HFFc6 (cell line): Measurements from ENCODE around the gene EIF4G1. TPM values are rescaled to one million over a fixed set of nuclear protein-coding genes. Genes with fewer than 3 reads are reported as not detected.
A peak's percentile ranks its signal among the peaks of the same experiment; 100 is the strongest.
"Not testable (repeated sequence)": the region's sequence is repeated elsewhere in the genome, so short reads cannot be mapped to it uniquely, and the experiment has no call there.

ENCODE experiments used
- DNase-seq: peaks from one replicate; pipeline ENCODE4 v3.0.0-alpha.2; 2018
- H3K27ac Mint-ChIP-seq: 2 replicates; pipeline ENCODE4 v1.8.0; 2020; ENCODE audit warnings: mild to moderate bottlenecking, mixed read lengths
- H3K27me3 Mint-ChIP-seq: 2 replicates; pipeline ENCODE4 v1.8.0; 2021; ENCODE audit warnings: mild to moderate bottlenecking, moderate library complexity, mixed read lengths; ENCODE audit not compliant: insufficient read depth
- H3K36me3 Mint-ChIP-seq: 2 replicates; pipeline ENCODE4 v1.8.0; 2021; ENCODE audit warnings: low read depth, mixed read lengths
- H3K4me1 Mint-ChIP-seq: 2 replicates; pipeline ENCODE4 v1.8.0; 2020; ENCODE audit warnings: low read depth, mixed read lengths
- H3K4me3 Mint-ChIP-seq: 2 replicates; pipeline ENCODE4 v1.8.0; 2020; ENCODE audit warnings: mild to moderate bottlenecking, moderate library complexity, mixed read lengths
- H3K9me3 Mint-ChIP-seq: 2 replicates; pipeline ENCODE4 v1.8.0; 2020; ENCODE audit warnings: mild to moderate bottlenecking, mixed read lengths
- total RNA-seq, 6 experiments: library from RNA; stranded (reverse); fragmentation: NEBNext Ultra II Directional; extraction: Animal tissue kit (Norgen Biotek cat#: 25700); gene quantifications; 2 replicates in 1 of 6; 3 replicates in 5 of 6; pipeline ENCODE4 v1.2.3, GENCODE V29; 2021
- TF ChIP-seq, protein P1 (sequence below): fragments of 200-600 bp; sonication (generic); IDR thresholded peaks from 2 replicates; pipeline ENCODE4 v1.5.0; 2021; ENCODE audit warnings: antibody characterized with exemption, mild to moderate bottlenecking

EIF4G1 gene
- total RNA-seq, 6 experiments from 2014 or later = 522 to 605 (median 559) TPM

- Mint-ChIP-seq H3K36me3 (peaks cover 32% of the 10 kb centered on the region), H3K27ac (peak overlapping the region; percentile 97; the same call in 1 of the 2 replicates), H3K9me3 (no peaks in the 10 kb centered on the region), H3K4me3 (peak overlapping the region; percentile 40; the same call in 1 of the 2 replicates), H3K27me3 (peaks cover 21% of the 10 kb centered on the region), H3K4me1 (peaks cover 76% of the 10 kb centered on the region)
- DNase-seq = no peak
- TF ChIP-seq, protein P1, sequence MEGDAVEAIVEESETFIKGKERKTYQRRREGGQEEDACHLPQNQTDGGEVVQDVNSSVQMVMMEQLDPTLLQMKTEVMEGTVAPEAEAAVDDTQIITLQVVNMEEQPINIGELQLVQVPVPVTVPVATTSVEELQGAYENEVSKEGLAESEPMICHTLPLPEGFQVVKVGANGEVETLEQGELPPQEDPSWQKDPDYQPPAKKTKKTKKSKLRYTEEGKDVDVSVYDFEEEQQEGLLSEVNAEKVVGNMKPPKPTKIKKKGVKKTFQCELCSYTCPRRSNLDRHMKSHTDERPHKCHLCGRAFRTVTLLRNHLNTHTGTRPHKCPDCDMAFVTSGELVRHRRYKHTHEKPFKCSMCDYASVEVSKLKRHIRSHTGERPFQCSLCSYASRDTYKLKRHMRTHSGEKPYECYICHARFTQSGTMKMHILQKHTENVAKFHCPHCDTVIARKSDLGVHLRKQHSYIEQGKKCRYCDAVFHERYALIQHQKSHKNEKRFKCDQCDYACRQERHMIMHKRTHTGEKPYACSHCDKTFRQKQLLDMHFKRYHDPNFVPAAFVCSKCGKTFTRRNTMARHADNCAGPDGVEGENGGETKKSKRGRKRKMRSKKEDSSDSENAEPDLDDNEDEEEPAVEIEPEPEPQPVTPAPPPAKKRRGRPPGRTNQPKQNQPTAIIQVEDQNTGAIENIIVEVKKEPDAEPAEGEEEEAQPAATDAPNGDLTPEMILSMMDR = no peak
These were observed 24.6 kb downstream of the EIF4G1 start for GRCh38 chr3:184339001-184339400.

DNA sequence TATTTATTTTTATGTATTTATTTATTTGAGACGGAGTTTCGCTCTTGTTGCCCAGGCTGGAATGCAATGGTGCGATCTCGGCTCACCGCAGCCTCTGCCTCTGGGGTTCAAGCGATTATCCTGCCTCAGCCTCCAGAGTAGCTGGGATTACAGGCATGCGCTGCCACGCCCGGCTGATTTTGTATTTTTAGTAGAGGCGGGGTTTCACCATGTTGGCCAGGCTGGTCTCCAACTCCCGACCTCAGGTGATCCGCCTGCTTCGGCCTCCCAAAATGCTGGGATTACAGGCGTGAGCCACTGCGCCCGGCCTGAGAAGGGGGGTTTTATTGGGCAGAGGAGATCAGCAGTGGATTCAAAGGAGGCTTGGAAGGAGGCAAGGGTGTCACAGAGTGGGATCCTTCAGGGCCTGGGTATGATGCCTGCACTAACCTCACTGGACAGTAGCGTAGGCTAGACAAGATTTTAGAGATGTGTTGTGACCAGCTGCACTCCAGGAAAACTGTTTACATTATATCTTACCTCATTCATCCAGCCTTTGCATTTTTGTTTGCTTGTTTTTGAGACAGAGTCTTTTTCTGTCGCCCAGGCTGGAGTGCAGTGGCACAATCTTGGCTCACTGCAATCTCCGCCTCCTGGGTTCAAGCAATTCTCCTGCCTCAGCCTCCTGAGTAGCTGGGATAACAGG lies 25.2 kb downstream of the EIF4G1 start:
- Mint-ChIP-seq H3K4me1 (peaks cover 71% of the 10 kb centered on the region), H3K27me3 (peaks cover 19% of the 10 kb centered on the region), H3K36me3 (peaks cover 27% of the 10 kb centered on the region), H3K27ac (peak overlapping the region; percentile 79; the same call in 1 of the 2 replicates)
- DNase-seq, H3K9me3 Mint-ChIP-seq, H3K4me3 Mint-ChIP-seq: not testable (repeated sequence)

DNA sequence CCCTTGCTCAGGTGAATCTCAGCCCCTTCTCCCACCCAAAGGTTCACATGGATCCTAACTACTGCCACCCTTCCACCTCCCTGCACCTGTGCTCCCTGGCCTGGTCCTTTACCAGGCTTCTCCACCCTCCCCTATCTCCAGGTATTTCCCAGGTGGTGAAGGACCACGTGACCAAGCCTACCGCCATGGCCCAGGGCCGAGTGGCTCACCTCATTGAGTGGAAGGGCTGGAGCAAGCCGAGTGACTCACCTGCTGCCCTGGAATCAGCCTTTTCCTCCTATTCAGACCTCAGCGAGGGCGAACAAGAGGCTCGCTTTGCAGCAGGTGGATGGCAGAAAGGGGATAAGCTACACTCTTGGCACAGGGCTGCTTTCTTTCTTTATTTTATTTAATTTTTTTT lies 27.5 kb downstream of the EIF4G1 start:
- Mint-ChIP-seq H3K36me3 (peaks cover 27% of the 10 kb centered on the region), H3K9me3 (no peaks in the 10 kb centered on the region), H3K4me1 (peaks cover 62% of the 10 kb centered on the region), H3K4me3 (no peak overlapping the region), H3K27ac (no peak overlapping the region), H3K27me3 (peaks cover 12% of the 10 kb centered on the region)
- TF ChIP-seq, protein P1 = no peak
- no peak for DNase-seq

DNA sequence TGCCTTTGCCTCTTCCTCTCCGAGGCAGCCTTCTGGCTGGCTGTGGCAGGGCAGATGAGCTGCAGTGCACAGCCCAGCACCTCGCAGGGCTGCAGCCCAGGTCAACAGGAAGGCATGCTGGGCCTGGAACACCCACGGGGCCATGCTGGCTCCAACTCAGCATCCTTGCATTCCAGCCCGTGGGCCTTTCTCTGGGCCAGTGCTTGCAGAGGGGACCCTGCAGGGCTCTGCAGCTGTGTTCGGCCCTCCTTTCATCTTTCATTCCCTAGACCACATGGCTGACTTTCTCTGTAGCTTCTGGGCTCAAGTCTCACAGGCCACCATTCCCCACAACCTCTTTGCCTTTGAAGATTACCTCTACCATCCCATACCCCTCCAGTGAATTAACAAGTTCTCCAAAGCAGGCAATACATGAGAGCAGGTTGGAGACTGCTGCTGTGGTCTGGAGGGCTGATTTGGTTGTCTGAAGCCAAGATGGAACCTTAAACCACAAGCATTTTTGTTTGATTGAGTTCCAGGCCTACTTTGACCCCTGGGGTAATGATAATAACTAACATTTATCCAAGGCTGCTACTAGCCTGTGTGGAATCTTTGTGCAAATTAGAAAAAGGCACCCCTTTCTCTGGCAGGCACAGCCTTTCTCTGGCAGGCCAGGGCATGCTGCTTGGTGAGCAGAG lies 28.9 kb downstream of the EIF4G1 start:
- no peak overlapping the region for H3K4me3 Mint-ChIP-seq

DNA sequence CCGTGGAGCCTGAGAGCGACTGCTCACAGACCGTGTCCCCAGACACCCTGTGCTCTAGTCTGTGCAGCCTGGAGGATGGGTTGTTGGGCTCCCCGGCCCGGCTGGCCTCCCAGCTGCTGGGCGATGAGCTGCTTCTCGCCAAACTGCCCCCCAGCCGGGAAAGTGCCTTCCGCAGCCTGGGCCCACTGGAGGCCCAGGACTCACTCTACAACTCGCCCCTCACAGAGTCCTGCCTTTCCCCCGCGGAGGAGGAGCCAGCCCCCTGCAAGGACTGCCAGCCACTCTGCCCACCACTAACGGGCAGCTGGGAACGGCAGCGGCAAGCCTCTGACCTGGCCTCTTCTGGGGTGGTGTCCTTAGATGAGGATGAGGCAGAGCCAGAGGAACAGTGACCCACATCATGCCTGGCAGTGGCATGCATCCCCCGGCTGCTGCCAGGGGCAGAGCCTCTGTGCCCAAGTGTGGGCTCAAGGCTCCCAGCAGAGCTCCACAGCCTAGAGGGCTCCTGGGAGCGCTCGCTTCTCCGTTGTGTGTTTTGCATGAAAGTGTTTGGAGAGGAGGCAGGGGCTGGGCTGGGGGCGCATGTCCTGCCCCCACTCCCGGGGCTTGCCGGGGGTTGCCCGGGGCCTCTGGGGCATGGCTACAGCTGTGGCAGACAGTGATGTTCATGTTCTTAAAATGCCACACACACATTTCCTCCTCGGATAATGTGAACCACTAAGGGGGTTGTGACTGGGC lies 30.3 kb downstream of the EIF4G1 start:
- no peak for DNase-seq
- TF ChIP-seq, protein P1 = no peak
- no peak overlapping the region for H3K4me3 Mint-ChIP-seq
- peaks cover 48% of the 10 kb centered on the region for H3K4me1 Mint-ChIP-seq
- peaks cover 18% of the 10 kb centered on the region for H3K36me3 Mint-ChIP-seq
- H3K27ac Mint-ChIP-seq = no peak overlapping the region
- peaks cover 7% of the 10 kb centered on the region for H3K27me3 Mint-ChIP-seq
- no peaks in the 10 kb centered on the region for H3K9me3 Mint-ChIP-seq

More for the DNA sequence above, 28.9 kb downstream of the EIF4G1 start:
- Mint-ChIP-seq H3K27ac (peak overlapping the region; percentile 22; the same call in 1 of the 2 replicates), H3K27me3 (peaks cover 7% of the 10 kb centered on the region), H3K36me3 (peaks cover 18% of the 10 kb centered on the region), H3K9me3 (no peaks in the 10 kb centered on the region), H3K4me1 (peaks cover 56% of the 10 kb centered on the region)
- peak; percentile 15 for DNase-seq
- TF ChIP-seq, protein P1 = no peak
